HG02623 (cell line): ENCODE results near the gene PLD6.
"Not testable (repeated sequence)": the region's sequence is repeated elsewhere in the genome, so short reads cannot be mapped to it uniquely, and the experiment has no call there.

Experiments
- ATAC-seq: cut with Tn5 transposase; IDR thresholded peaks from one replicate; pipeline ENCODE4 v1.9.1; 2021; ENCODE audit warnings: moderate library complexity; ENCODE audit not compliant: unreplicated experiment

PLD6 gene

GRCh38 chr17:17201907-17202306 is 4.2 kb downstream of the PLD6 start:
- no peak for ATAC-seq

GRCh38 chr17:17201271-17201670 is 4.9 kb downstream of the PLD6 start:
- ATAC-seq: no peak

DNA sequence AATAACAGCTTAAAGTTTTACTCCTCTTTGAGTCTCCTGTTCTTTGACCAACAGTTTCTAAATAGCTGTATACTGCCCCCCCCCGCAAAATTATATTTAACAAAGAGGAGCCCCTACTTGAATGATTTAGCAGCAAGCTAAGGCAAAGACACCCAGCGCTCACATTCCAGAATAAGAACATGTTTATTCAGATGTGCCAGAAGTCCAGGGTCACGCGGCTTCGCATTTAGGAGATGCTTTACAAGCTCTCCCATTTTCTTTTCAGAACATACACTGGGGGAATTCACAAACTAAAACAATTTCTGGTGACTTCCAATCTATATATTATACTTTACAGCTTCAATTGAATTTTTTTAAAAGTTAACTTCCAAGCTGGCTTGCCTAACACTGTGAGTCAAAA is 5.3 kb downstream of the PLD6 start:
- ATAC-seq: no peak

DNA sequence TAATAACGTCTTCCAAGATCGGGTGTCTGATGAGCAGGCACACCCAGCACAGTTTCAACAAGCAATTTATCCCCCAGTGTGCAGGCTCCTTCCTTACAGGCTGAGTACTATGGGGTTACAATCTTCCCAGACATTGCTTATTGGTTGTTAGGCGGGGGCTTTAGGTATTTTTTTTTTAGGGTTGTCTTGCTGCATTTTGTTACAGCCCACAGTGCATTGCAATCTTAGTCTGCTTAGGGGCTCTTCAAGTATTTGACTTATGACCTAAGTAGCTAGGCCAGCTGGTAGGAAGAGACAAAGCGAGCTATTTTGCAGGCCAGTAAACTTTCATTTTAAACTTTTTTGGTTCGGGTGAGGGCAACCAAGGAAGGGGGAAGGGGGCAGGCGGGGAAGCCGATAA is 5.8 kb downstream of the PLD6 start:
- no peak for ATAC-seq

DNA sequence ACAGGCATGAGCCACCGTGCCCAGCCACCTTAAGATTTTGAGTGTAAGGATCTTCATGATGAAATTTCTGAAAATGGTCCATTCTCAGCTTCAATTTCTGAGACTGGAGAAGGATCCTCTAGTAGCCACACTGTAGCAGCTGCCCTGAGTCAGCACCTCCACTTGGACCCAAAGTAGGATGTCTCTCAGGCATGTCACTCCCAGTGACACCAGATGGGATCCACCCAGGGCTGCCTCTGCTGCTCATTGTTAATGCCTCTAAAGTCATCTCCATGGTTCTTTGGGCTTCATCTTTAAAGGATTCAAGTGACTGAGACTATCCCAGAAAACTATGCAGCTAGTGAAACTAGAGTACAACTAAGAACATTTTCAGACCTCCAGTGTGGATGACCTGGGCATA is 7.9 kb downstream of the PLD6 start:
- ATAC-seq: no peak

DNA sequence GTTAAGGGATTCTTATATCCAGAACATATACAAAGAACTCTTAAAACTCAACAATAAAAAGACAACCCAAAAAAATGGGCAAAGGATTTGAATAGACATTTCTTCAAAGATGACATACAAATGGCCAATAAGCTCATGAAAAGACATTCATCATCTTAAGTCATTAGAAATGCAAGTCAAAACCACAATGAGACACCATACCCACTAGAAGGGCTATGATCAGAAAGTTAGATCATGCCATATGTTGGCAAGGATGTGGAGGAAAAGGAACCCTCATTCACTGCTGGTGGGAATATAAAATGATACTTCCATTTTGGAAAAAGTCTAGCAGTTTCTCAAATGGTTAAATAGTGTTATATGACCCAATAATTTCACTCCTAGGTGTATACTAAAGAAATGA is 9.4 kb downstream of the PLD6 start:
- ATAC-seq: no peak

- not testable (repeated sequence) for ATAC-seq
Observed at GRCh38 chr17:17195466-17195865, 10.7 kb downstream of the PLD6 start.

GRCh38 chr17:17191961-17192381 is 14.2 kb downstream of the PLD6 start:
- no peak for ATAC-seq

DNA sequence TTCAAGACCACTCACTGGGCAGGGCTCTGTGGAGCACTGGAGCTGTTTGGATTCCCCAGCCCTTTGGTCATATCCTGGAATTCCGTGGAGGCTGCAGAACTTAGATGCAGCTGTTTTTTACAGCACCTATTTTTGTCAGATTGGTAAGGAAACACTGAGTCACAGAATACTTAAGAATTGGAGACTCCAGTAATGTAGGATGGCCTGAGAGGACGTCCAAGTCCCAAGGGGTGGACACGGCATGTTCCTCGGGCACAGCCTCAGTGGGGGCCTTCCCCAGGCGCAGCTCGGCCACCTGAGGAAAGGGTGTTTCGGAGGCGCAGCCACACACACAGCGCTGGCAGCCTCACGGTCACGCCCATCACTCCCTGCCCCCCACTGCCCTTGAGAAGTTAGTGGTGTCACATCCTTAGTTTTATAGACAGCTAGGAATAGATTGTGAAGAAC is 14.8 kb downstream of the PLD6 start:
- no peak for ATAC-seq

DNA sequence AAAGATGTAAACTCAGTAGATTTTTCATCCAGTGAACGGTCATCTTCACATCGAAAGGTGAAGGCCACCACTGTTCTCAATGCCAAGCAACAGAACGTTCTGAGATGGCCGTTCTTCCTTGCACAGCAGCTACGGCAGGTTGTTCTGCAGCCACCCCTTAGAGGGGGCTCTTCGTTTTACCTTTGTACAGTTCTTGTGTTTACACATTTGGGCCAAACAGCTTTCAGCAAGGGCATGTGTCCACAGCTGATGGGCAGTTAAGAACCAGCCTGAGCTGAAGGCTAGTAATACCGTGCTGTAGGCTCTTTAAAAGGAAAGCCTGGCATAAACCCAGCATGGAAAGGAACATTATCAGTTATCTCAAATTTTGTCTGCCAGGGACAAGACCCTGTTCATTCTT is 15.9 kb downstream of the PLD6 start:
- ATAC-seq: no peak

- ATAC-seq: no peak
Observed at GRCh38 chr17:17189559-17189958, 16.6 kb downstream of the PLD6 start.

GRCh38 chr17:17188586-17188985 is 17.5 kb downstream of the PLD6 start:
- no peak for ATAC-seq

DNA sequence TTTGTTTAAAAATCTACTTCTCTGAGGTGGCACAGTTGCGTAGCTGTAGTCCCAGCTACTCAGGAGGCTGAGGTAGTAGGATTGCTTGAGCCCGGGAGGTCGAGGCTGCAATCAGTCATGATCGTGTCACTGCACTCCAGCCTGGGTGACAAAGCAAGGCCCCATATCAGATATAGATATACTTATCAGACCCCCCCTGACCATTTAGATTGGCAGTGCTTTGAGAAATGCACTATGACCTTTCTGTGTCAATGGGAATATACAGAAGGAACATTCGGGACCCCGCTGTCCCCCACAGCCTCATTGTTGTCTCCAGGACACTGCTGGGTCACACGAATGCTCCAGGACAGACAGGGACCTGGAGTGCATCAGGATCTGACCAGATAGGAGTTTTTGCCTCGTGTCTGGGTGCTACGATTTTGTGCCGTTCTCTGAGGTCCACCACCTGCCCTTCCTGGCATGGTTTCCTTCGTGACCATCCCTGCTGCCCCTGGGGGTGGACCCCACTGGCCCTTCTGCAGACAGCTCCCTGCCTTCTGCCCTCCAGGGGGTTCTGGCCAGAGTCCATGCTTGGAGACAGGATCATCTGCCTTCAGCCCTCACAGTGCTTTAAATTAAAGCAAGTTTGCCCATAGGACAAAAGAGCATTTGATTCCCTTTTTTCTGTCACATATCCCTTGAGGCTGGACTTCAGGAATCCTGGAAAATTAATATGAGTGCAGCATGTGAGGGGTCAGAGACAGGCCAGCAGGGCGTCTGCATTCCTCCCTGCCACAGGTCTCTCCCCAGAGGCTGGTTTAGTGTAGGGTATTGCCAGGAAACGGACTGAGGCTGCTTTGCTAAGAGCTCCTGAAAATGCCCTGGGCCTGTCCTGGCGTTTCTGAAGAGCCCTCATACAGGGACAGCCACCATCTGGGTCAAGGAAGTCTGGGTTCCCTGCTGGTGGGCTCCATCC is 19.3 kb downstream of the PLD6 start:
- no peak for ATAC-seq

DNA sequence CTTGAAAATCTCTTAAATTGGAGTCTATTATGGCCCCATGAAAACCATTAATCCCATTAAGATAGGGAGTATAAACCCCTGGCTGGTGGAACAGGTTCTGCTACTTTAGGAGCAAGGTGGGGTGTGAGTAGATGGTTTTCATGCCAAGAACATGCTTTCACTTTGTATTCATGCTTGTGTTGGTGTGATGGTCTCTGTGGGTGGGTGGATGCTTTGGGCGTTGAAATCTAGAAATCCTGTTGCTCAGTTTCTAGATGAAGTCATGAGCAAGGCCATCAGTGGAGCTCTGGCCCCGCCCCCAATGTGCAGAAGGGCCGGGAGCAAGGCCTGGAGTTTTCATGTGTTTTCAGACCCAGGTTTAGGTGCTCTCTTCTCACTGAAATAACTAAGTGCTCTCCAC is 20.1 kb downstream of the PLD6 start:
- ATAC-seq: no peak

DNA sequence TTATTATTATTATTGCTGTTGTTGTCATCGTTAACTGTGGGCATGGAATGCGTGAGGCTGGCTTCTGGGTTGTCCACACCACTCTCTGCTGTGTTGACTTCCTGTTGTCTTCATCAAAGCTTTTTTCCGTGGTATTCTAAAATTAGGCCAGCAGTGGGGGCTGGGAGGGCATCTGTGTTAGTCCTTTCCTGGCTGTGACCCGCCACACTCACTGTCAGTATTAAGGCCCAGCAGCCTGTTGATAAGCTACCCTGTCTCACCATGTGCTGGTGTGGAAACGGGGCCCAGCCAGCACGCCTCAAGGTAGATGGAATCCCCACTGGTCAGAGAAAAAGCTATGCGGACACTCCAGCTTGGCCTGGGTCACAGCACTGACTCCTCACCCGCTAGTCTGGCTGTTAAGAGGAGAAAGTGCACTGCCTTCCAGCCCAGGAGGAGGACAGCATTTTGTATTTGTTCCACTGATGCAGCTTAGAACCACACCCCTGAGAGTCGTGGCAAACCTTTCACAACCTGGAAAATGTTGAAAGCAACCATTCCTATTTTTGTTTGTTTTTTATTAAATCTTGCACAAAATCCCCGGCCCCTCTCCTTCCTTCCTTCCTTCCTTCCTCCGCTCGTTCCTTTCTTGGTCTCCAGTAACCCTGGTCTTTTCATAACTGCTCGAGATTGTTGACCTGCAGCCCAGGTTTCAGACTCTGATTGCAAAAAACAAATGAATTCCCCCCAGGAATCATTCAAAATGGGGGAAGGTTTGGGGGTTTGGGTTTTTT is 21.0 kb downstream of the PLD6 start:
- ATAC-seq: not testable (repeated sequence)

DNA sequence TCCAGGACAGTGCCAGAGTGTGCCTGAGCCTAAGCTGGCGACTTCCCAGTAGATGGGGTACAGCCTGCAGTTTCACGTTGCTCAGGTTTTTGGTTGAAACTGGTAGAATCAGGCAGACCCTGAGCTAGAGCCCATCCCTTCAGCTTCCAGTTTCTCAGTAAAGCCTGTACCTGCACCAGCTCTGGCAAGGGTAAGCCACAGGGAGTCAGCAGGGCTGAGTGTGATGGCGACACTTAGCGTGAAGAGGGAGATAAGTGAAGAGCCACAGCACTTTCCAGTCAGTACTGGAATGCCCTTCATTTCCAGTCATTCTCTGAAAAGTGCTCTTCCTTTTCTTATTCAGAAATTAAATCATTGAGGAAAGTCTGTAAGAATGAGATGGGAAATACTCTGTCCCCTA is 22.4 kb downstream of the PLD6 start:
- ATAC-seq: no peak

DNA sequence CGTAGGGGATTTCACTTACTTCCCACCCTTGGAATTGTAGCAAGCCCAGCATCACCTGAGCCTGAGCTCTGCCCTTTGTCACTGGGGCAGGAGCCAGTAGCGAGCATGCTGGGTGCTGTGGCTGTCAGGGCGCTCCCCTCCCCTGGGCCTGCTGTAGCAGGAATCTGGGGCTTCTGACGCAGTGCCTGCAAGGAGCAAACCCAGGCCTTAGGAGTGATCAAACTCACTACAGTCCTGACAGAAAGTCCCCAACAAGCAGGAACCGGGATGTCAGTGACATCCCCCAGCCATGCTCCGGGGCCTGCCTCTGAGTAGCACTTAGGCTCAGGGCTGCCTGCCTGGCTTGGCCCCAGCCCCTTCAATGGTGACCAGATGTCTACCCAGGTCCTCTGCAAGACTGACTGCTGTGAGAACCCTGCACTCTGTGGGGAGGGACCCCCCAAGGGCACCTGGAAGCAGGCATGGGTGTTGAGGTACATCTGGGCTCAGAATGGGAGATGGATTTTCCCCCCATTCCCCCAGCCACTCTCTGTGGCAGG is 23.5 kb downstream of the PLD6 start:
- ATAC-seq: no peak

GRCh38 chr17:17181666-17182597 is 24.2 kb downstream of the PLD6 start:
- no peak for ATAC-seq

DNA sequence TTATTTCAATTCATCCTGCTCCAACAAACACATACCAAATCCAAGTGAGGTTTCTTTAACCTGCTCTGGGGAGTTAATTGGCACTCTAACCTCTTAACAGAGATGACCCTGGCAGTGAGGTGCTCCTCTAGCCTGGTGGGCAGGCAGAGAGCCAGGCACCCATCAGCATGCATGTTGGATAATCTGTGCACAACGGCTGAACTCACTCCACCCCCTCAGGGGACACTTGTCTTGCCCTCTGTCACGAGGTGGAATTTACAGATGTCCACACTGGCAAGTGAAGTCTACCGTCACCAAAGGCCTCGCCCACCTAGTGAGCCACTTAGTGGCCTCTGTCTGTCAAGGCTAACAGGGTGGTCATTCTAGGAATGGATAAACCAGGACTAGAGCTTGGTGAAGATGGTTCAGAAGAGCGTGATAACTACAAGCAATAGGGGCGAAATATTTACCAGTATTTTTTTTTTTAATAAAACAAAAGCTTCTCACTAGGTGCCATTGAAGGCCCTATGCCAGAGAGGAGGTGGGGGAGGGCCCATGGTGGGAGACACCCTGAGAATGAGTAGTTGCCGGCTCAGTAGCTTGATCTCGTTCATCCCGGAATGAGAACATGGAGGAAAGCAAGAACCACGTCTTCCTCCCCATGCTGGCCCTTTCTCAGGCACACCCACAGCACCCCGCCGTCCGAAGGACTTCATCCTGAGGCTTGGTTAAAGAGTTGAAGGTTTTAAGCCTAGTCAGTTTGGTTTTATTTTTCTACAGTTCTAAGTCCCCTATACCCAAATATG is 25.2 kb downstream of the PLD6 start:
- no peak for ATAC-seq

DNA sequence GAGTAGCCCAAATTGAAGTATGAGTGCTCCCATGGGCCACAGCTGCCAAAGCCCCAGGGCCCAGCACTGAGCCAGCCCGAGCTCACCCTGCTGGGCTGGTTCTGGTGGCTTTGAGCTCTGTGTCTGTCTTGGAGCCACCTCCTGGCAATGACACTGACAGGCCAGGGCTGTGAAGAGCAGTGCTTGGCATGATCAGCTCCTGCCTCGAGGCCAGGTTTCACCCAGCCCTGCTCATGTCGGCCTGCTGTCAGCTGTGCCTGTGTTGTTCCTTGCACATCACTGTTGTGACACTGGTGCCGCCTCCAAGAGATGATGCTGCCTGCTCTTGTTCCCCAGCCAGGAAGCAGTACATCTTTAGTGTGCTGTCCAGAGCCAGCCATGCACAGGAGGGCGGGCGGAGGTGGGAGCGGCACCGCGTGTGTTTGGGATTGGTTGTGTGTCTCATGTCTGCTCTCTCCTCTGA is 26.0 kb downstream of the PLD6 start:
- ATAC-seq: no peak
